Activated naive CD4-positive, alpha-beta T cell treated with anti-CD3 and anti-CD28 coated beads for 36 hours (primary cell): ENCODE results near the gene FBXO17. TPM values are rescaled to one million over a fixed set of nuclear protein-coding genes. Genes with fewer than 3 reads are reported as not detected.
"Not testable (repeated sequence)": the region's sequence is repeated elsewhere in the genome, so short reads cannot be mapped to it uniquely, and the experiment has no call there.

ENCODE experiments used
- CTCF ChIA-PET: fragments of 350-600 bp; sonication (Branson Sonifier 250); formaldehyde crosslinking; loops from one replicate; lab custom pipeline; 2021; ENCODE audit warnings: antibody characterized with exemption; lab: Charles Lee
- DNase-seq: peaks from one replicate; pipeline ENCODE4 v3.0.0-alpha.2; 2020
- H3K27ac Mint-ChIP-seq: one replicate; pipeline ENCODE4 v1.8.0; 2021; ENCODE audit warnings: mild to moderate bottlenecking, mixed read lengths
- H3K27me3 Mint-ChIP-seq: one replicate; pipeline ENCODE4 v1.8.0; 2021; ENCODE audit warnings: low read depth, mixed read lengths
- H3K36me3 Mint-ChIP-seq: one replicate; pipeline ENCODE4 v1.8.0; 2021; ENCODE audit warnings: low read depth, mixed read lengths
- H3K4me1 Mint-ChIP-seq: one replicate; pipeline ENCODE4 v1.8.0; 2021; ENCODE audit warnings: low read depth, mixed read lengths
- H3K4me3 Mint-ChIP-seq: one replicate; pipeline ENCODE4 v1.8.0; 2021; ENCODE audit warnings: mild to moderate bottlenecking, moderate library complexity, mixed read lengths
- H3K9me3 Mint-ChIP-seq: one replicate; pipeline ENCODE4 v1.8.0; 2021; ENCODE audit warnings: mixed read lengths
- intact Hi-C: fragments of 100-400 bp; cut with micrococcal nuclease; formaldehyde crosslinking; loops from one replicate; pipeline ENCODE4 v1.15.1; 2023
- total RNA-seq, 2 experiments: library from RNA; stranded (reverse); gene quantifications; one replicate each; pipeline ENCODE4 v1.2.3, GENCODE V29; 2021

FBXO17 gene
- total RNA-seq, 2 experiments from 2014 or later, result 0.07 TPM; not detected in 1

DNA sequence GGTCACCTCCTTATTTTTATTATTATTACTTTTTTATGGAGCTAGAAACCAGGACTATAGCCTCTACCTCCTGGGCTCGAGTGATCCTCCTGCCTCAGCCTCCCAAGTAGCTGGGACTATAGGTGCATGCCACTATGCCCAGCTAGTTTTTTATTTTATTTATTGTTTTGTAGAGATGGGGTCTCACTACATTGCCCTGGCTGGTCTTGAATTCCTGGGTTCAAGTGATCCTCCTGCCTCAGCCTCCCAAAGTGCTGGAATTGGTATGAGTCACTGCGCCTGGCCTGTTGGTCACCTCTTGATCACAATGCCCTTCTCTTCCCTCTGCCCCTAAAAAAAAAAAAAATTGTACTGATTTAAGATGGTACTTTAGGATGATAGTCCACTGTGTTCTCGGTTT lies 24.4 kb downstream of the FBXO17 start:
- intact Hi-C loops, result no loop called here
- Mint-ChIP-seq H3K4me1 (peaks cover 12% of the 10 kb centered on the region), H3K27me3 (peaks cover 24% of the 10 kb centered on the region), H3K9me3 (no peaks in the 10 kb centered on the region), H3K36me3 (no peaks in the 10 kb centered on the region), H3K27ac (no peak overlapping the region), H3K4me3 (no peak overlapping the region)
- CTCF ChIA-PET, result interaction anchor here (0.6 to 0.7 kb wide), 2 partner anchors 20 to 169 kb away, joined by 3 read pairs; no protein-coding TSS in a partner anchor
- DNase-seq, result no peak

DNA sequence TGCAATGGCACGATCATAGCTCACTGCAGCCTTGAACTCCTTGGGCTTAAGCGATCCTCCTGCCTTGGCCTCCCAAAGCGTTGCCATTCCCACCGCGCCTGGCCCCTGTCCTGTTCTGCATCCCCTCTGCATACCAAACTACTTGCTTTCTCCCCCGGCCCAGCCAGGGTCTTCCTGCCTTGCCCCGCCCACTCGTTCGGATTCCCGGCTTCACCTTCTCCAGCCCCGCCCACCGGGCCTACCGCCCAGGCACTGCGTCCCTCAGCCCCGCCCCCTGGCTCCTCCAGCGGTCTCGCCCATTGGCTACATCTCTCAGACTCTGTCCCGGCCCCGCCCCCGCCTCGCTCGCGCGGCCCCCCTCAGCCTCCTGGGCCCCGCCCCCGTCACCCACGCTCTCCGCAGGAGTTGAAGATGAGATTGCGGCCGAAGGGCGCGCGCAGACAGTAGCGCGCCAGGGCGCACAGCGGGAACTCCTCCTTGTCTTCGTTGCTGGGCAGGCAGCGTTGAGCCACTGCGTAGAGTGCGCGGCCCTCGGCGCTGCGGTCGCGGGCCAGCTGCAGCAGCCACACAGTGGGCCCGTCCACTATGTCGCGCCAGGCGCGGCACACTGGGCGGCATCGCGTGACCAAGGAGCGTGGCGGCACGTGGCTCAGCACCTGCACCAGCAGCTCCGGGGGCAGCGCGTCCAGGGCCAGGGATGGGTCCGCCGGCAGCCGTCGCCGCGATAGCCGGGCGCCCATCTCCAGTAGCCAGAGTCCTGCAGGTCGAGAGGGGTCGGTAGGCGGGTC lies 25.8 kb downstream of the FBXO17 start:
- CTCF ChIA-PET, result no interaction called here
- peak; percentile 88 for DNase-seq
- intact Hi-C loops, result no loop called here
- Mint-ChIP-seq H3K27me3 (peaks cover 24% of the 10 kb centered on the region), H3K4me1 (peaks cover 12% of the 10 kb centered on the region), H3K27ac (no peak overlapping the region), H3K9me3 (no peaks in the 10 kb centered on the region), H3K4me3 (peak overlapping the region; percentile 53), H3K36me3 (no peaks in the 10 kb centered on the region)

DNA sequence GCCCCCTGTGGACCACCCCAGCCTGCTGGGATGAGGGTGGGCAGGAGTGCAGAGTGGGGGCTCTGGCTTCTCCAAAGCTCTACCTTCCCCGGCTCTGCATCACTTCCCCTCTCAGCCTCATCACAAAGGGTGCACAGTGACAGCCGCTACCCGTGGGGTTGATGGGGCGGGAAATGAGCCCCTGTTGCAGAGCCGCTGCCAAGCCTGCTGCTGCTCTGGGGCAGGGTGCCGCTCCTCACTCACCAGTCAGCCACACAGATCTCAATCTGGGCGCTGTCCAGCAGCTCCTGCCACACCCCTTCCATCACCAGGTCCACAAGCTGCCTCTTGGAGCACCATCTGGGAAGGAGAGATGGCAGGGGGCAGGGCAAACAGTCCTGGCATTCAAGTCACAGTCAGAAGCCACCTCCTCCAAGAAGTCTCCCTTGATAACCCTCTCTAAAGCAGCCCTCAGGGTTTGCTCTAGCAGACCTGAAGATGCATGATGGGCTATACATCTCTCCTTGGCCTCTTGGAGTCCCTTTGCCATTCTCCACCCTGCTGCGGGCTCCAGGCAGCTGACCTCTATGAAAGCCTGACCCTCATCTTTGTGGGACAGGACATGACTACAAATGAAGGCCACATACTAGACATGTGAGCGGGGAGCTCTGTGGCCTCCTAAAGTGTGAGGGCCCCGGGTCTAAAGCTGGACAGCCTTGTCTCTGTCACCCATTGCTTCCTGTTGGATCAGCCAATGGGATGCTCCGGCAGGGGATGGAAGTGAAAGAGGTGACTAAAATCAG lies 29.1 kb downstream of the FBXO17 start:
- no peaks in the 10 kb centered on the region for H3K36me3 Mint-ChIP-seq
- CTCF ChIA-PET, result interaction anchor here (1.4 kb wide), 1 partner anchor 16 kb away, joined by 3 read pairs; no protein-coding TSS in a partner anchor
- H3K4me3 Mint-ChIP-seq, result no peak overlapping the region
- H3K9me3 Mint-ChIP-seq, result no peaks in the 10 kb centered on the region
- peaks cover 7% of the 10 kb centered on the region for H3K4me1 Mint-ChIP-seq
- intact Hi-C loops, result no loop called here
- no peak for DNase-seq
- H3K27me3 Mint-ChIP-seq, result peaks cover 8% of the 10 kb centered on the region
- no peak overlapping the region for H3K27ac Mint-ChIP-seq

DNA sequence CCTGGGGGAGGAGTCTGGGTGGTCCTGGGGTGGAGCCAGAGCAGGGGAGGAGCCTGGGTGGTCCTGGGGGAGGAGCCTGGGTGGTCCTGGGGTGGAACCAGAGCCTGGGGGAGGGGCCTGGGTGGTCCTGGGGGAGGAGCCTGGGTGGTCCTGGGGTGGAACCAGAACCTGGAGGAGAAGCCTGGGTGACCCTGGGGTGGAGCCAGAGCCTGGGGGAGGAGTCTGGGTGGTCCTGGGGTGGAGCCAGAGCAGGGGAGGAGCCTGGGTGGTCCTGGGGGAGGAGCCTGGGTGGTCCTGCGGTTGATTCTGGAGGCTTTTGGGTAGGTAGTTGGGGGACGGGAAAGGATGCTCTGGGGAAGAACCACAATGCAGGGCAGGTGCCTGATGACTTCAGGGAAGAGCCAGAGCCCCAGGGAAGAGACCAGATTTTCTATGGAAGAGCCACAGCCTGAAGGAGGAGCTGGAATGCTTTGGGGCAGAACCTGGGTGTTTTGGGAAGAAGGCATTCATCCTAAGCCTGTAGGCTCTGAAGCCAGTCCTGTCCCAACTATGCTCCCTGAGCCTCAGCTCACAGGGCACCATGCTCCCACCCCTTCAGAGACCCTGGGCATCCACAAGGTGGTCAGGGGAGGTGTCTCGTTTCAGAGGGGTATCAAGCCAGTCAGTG lies 29.8 kb downstream of the FBXO17 start:
- Mint-ChIP-seq H3K4me1 (peaks cover 9% of the 10 kb centered on the region), H3K27me3 (peaks cover 8% of the 10 kb centered on the region), H3K9me3 (no peaks in the 10 kb centered on the region), H3K36me3 (no peaks in the 10 kb centered on the region), H3K27ac (no peak overlapping the region), H3K4me3 (no peak overlapping the region)
- no peak for DNase-seq
- intact Hi-C loops, result no loop called here
- CTCF ChIA-PET, result interaction anchor here (1.4 kb wide), 1 partner anchor 17 kb away, joined by 3 read pairs; no protein-coding TSS in a partner anchor

DNA sequence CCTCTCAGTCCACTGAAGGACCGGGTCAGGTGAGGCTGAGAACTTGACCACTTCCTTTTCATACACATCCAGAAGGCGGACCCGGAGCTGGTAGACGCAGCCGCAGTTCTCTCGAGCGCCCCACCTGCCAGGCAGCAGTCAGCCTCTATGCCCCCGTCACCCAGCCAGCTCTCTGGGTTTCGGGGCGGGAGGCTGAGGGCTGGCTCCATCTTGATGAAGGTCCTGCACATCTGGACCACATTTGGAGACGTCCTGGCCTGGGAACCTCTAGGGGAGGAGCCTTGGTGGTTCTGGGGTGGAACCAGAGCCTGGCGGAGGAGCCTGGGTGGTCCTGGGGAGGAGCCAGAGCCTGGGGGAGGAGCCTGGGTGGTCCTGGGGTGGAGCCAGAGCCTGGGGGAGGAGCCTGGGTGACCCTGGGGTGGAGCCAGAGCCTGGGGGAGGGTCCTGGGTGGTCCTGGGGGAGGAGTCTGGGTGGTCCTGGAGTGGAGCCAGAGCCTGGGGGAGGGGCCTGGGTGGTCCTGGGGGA lies 30.5 kb downstream of the FBXO17 start:
- CTCF ChIA-PET, result interaction anchor here (1.5 kb wide), 1 partner anchor 12 kb away, joined by 5 read pairs; no protein-coding TSS in a partner anchor
- H3K4me1 Mint-ChIP-seq, result peaks cover 6% of the 10 kb centered on the region
- no peak overlapping the region for H3K27ac Mint-ChIP-seq
- H3K36me3 Mint-ChIP-seq, result no peaks in the 10 kb centered on the region
- intact Hi-C loops, result no loop called here
- peaks cover 7% of the 10 kb centered on the region for H3K27me3 Mint-ChIP-seq
- DNase-seq, result no peak
- no peak overlapping the region for H3K4me3 Mint-ChIP-seq
- no peaks in the 10 kb centered on the region for H3K9me3 Mint-ChIP-seq

DNA sequence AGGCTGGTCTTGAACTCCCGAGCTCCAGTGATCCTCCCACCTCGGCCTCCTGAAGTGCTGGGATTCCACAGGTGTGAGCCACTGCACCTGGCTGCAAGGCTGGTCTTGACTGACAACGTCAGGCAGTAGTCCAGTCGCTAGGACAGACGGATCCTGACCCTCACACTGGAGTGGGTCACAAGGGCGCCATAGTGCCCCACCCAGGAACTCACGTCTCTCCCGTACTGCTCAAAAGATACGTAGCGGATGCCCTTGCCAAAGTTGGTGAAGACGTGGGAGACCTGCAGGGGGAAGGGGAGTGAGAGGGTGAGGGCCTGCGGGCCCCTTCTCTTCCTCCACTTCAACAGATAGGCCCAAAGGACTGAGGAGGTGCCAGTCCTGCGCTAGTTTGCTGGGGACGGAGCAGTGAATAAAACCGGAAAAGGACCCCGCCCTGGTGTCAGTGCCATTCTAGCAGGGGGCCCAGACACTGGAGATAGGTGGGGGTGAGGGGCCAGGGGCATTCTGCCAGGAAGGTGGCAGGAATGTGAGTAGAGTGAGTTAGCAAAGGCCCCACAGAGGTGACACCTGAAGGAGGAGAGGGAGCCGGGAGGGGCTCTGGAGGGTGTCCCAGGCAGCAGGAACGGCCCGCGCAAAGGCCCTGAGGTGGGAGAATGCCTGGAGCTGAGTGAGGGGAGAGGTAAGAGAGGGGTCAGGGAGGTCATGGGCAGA lies 32.9 kb downstream of the FBXO17 start:
- Mint-ChIP-seq H3K27me3 (peaks cover 2% of the 10 kb centered on the region), H3K9me3 (no peaks in the 10 kb centered on the region), H3K4me3 (no peak overlapping the region), H3K4me1 (peaks cover 2% of the 10 kb centered on the region), H3K27ac (no peak overlapping the region), H3K36me3 (no peaks in the 10 kb centered on the region)
- CTCF ChIA-PET, result no interaction called here
- intact Hi-C loops, result no loop called here
- no peak for DNase-seq

DNA sequence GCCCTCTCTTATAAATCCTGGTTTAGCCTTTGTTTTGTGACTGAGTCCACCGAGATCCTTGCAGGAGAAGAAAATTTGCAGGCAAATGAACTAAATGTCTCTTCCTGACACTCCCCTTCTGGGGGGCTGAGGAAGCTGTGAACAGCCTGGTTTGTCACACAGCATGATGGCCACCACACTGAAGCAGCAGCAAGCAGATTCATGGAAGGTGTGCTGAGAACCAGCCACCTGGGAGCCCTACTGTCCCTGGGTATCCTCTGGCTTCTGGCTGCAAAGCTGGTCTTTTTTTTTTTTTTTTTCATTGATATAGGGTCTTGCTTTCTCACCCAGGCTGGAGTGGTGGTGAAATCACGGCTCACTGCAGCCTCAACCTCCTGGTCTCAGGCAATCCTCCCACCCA lies 33.6 kb downstream of the FBXO17 start:
- no peak for DNase-seq
- Mint-ChIP-seq H3K9me3 (no peaks in the 10 kb centered on the region), H3K4me3 (no peak overlapping the region), H3K27ac (no peak overlapping the region), H3K27me3 (peaks cover 2% of the 10 kb centered on the region), H3K4me1 (peaks cover 2% of the 10 kb centered on the region), H3K36me3 (no peaks in the 10 kb centered on the region)
- intact Hi-C loops, result no loop called here
- CTCF ChIA-PET, result no interaction called here

DNA sequence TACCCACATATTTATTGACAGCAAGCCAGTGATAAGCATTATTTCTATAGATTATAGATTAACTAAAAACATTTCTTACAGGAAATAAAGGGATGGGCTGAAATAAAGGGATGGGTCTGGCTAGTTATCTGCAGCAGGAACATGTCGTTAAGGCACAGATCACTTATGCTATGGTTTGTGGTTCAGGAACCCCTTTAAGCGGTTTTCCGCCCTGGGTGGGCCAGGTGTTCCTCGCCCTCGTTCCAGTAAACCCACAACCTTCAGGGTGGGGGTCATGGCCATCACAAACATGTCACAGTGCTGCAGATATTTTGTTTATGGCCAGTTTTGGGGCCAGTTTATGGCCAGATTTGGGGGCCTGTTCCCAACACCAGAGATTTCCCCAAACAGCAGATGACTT lies 34.1 kb downstream of the FBXO17 start:
- H3K4me3 Mint-ChIP-seq, H3K27ac Mint-ChIP-seq, H3K36me3 Mint-ChIP-seq, H3K27me3 Mint-ChIP-seq, DNase-seq, intact Hi-C loops, H3K9me3 Mint-ChIP-seq, H3K4me1 Mint-ChIP-seq: not testable (repeated sequence)
- CTCF ChIA-PET, result interaction anchor here (0.6 kb wide), 1 partner anchor 20 kb away, joined by 3 read pairs; no protein-coding TSS in a partner anchor

DNA sequence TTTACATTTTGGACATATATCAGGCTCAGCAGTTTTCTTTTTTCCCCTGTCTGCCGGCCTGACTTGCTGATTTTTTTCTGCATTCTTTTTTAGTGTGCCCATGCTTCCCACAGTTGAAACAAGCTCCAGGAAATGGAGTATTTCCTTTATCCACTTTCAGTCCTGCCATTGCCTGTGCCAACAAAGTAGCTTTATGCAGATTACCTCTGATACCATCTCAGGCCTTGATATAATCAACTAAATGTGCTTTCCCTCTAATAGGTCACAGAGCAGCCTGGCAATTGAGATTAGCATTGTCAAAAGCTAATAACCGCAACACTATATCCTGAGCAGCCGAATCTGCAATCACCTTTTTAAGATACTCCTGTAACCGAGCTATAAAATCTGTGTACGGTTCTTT lies 35.6 kb downstream of the FBXO17 start:
- Mint-ChIP-seq H3K4me1 (peaks cover 2% of the 10 kb centered on the region), H3K27ac (no peak overlapping the region), H3K36me3 (peaks cover 3% of the 10 kb centered on the region), H3K27me3 (peaks cover 2% of the 10 kb centered on the region), H3K9me3 (peaks cover under 1% of the 10 kb centered on the region), H3K4me3 (no peak overlapping the region)
- DNase-seq, result no peak
- intact Hi-C loops, result no loop called here
- CTCF ChIA-PET, result interaction anchor here (0.8 kb wide), 2 partner anchors 9 to 13 kb away, joined by 3 to 4 read pairs; partner anchors contain the start of genes MRPS12 and SARS2

DNA sequence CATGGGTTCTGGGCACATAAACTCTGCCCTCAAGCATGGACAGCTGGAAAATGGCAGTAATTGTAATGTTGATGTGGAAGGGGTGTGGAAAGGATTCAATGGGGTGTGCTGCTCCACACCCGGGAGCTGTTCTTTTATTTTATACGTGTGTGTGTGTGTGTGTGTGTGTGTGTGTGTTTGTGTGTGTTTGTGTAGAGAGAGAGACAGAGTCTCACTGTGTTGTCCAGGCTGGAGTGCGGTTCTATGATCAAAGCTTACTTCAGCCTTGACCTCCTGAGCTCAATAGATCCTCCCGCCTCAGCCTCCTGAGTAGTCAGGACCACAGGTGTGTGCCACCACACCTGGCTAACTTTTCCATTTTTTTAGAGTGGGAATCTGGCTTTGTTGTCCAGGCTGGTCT lies 42.0 kb downstream of the FBXO17 start:
- no peak overlapping the region for H3K4me3 Mint-ChIP-seq
- H3K27ac Mint-ChIP-seq, result no peak overlapping the region
- H3K36me3 Mint-ChIP-seq, result peaks cover 31% of the 10 kb centered on the region
- intact Hi-C loops, result no loop called here
- H3K9me3 Mint-ChIP-seq, result peaks cover 4% of the 10 kb centered on the region
- peaks cover 36% of the 10 kb centered on the region for H3K4me1 Mint-ChIP-seq
- H3K27me3 Mint-ChIP-seq, result no peaks in the 10 kb centered on the region
- DNase-seq, result no peak
- CTCF ChIA-PET, result interaction anchor here (0.5 to 1.7 kb wide), 8 partner anchors 11 to 218 kb away, joined by 3 to 5 read pairs (median 4); partner anchors contain the start of gene NFKBIB

DNA sequence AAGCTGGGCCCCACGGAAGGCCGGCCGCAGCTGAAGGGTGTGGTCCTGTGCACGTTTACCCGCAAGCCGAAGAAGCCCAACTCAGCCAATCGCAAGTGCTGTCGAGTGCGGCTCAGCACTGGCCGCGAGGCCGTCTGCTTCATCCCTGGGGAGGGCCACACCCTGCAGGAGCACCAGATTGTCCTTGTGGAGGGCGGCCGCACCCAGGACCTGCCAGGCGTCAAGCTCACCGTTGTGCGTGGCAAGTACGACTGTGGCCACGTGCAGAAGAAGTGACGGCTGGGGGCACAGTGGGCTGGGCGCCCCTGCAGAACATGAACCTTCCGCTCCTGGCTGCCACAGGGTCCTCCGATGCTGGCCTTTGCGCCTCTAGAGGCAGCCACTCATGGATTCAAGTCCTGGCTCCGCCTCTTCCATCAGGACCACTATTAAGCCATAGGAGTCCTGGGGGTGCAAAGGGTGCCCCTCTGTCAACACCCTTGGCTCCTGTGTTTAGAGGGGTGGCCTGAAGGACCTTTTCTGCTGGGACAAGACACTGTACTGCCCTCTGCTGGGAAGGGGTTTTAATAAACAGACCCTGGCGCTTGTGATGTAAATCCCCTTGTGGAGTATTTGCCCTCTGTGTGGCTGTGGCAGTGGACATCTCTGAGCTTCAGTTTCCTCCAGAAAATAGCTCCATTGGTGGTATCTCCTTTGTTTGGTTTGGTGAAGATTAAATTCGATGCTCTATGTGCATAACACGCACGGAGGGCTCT lies 42.9 kb downstream of the FBXO17 start:
- peak overlapping the region; percentile 39 for H3K4me3 Mint-ChIP-seq
- H3K27ac Mint-ChIP-seq, result no peak overlapping the region
- CTCF ChIA-PET, result interaction anchor here (0.5 to 1.7 kb wide), 10 partner anchors 12 to 354 kb away, joined by 3 to 5 read pairs (median 3); partner anchors contain the start of gene NFKBIB
- H3K27me3 Mint-ChIP-seq, result no peaks in the 10 kb centered on the region
- peaks cover 31% of the 10 kb centered on the region for H3K36me3 Mint-ChIP-seq
- H3K4me1 Mint-ChIP-seq, result peaks cover 41% of the 10 kb centered on the region
- peak; percentile 52 for DNase-seq
- intact Hi-C loops, result no loop called here
- H3K9me3 Mint-ChIP-seq, result peaks cover 4% of the 10 kb centered on the region
